Measurements from ENCODE around the gene CEP89.
"Not testable (repeated sequence)": the region's sequence is repeated elsewhere in the genome, so short reads cannot be mapped to it uniquely, and the experiment has no call there.

CEP89 gene

GRCh38 chr19:32895384-32895783 lies 76.4 kb downstream of the CEP89 start:
- no peak for DNase-seq (ENCODE audit: low read depth)

DNA sequence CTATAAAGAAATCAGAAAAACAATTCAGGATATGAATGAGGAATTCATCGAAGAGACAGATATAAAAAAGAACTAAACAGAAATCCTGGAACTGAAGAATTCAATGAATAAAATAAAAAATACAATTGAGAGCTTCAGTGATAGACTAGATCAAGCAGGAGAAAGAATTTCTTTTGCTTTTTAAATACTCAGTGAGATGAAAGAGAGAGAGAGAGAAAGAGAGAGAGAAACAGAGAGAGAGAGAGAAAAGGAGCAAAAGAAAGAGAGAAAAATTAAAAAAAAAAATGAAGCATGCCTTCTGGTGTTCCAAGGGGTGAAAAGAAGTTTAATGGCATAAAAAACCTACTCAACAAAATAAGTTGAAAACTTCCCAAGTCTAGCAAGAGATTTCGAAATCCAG lies 80.1 kb downstream of the CEP89 start:
- no peak for DNase-seq (ENCODE audit: low read depth)

DNA sequence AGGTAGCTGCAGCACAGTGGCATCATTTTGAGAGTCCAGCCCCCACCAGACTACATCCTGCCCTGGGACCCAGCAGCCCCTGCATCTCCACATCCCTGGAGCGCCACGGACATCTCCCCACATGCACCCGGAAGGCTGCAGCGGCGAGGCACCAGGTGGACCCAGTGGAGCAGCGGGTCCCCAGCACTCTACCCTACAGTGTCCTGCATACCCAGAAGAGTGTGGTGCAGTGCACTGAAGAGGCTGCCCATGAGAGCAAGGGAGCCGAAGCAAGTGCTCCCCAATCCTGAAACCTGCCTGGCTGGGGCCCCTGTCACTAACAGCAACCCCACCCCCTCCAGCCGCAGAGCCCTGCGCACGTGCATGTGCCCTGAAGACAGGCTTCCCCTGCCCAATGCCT lies 80.9 kb downstream of the CEP89 start:
- no peak for DNase-seq (ENCODE audit: low read depth)

GRCh38 chr19:32890326-32890725 lies 81.4 kb downstream of the CEP89 start:
- no peak for DNase-seq (ENCODE audit: low read depth)

DNA sequence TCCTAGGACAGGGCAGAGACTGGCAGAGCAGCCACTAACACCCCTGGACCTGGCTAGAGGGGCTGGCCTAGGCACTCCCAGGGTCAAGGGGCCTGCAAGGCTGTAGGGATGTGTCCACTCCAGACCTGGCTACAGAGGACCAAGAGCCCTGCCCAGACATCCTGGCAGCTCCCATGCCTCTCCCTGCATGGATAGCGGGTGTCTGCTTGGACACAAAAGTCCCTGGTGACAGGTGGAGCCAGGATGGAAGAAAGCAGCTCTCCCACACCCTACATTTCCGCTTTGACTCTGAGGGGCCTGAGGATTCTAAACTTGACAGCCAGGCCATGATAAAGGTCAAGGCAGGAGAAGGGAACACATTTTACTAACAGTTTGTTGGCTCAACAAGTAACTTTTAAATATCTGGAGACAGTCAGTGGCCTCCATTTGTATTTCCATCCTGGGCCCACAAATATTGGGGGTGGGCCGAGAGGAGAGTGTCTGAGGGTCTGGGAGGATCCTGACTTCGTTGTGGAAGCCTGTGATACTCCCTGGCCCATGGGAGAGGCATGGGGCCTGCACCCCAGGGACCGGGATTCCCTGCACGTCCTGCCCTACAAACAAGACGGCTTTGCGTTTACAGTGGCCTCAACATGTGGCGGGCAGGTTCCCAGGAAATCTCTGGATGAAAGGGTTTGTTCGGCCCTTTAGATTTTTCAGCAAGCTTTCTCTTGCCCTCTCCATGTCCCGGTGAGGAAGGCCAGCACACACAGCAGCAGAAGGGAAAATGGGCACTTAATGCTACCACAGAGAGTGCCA lies 82.4 kb downstream of the CEP89 start:
- no peak for DNase-seq (ENCODE audit: low read depth)

- DNase-seq (ENCODE audit: low read depth): no peak
Observed at GRCh38 chr19:32887572-32888215, 84.1 kb downstream of the CEP89 start.

- DNase-seq (ENCODE audit: low read depth): no peak
Observed at GRCh38 chr19:32886241-32886640, 85.5 kb downstream of the CEP89 start.

- DNase-seq (ENCODE audit: low read depth): not testable (repeated sequence)
Observed at GRCh38 chr19:32885255-32885654, 86.5 kb downstream of the CEP89 start.

GRCh38 chr19:32881766-32882165 lies 90.0 kb downstream of the CEP89 start:
- no peak for DNase-seq (ENCODE audit: low read depth)

- DNase-seq (ENCODE audit: low read depth): no peak
Observed at GRCh38 chr19:32880622-32881021, 91.1 kb downstream of the CEP89 start.

DNA sequence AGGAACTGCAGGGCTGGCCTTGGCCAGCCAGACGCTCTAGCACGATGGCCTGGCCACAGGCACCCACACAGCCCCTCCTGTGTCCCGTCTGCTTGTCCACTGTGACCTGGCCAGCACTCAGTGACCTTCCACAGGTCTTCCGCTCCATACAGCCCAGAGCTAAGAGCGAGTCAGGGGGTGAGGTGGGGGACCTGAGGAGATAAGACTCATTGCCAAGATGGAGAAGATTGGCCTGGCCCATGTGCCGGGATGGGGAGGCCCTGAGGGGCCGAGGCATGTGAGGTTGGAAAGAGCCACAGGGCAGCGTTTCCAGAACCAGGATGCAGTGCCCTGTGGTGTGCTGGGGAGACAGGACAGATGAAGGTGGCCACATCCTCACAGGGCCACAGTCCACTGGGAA lies 92.0 kb downstream of the CEP89 start:
- no peak for DNase-seq (ENCODE audit: low read depth)

DNA sequence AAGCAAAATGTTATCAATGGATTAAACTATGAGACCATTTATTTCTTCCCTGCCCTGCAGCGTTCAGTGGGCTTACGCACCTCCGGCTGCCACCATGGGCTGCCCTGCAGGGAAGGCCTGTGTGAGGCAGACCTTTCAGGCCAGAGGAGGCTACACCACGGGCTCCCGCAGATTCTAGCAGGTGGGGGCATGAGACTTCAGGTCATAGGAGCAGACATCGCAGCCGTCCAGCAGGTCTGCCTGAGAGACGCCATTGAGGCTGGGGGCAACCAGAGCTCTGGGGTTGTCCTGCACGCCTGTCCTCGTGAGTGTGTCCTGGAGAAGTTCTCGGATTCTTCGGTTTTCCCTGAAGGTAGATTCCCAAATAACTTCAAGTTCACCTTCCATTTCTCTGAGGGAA lies 92.8 kb downstream of the CEP89 start:
- no peak for DNase-seq (ENCODE audit: low read depth)

GRCh38 chr19:32877977-32878745 lies 93.6 kb downstream of the CEP89 start:
- no peak for DNase-seq (ENCODE audit: low read depth)

DNA sequence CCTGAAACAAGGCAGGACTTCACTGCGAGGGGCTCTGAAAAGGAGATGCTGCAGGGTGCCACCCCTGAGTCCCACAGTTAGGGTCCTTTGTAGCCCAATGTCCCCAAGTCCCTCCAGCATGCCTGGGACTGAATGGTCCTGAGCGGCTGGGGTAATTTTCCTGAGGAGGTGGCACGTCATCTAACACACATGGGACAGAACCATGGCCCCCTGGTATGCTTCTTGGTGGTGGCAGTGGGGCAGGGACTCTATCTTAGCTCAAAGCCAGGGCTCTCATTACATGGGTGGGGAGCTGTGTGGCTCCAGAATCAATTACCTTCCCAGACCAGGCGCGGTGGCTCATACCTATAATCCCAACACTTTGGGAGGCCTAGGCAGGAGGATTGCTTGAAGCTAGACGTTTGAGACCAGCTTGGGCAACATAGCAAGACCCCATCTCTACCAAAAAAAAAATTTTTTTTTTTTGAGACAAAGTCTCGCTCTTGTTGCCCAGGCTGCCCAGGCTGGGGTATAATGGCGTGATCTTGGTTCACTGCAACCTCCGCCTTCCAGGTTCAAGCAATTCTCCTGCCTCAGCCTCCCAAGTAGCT lies 94.3 kb downstream of the CEP89 start:
- DNase-seq (ENCODE audit: low read depth): no peak

DNA sequence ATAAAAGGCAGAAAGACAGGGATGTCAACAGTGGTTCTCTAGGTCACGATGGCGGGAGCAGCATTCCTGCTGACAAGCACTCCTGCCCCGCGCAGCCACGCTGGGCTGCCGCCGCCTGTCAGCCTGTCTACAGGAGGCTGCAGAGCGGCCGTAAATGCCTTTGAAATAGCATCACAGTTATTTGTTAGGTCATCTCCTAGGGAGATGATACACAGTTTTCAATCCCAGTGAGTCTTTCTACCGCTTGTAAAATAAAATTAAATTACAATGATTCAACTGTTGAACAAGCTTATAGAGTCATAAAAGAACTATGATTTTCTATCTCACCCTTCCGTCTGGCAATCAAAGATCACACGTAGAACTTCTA lies 94.9 kb downstream of the CEP89 start:
- peak; percentile 73 for DNase-seq (ENCODE audit: low read depth)

GRCh38 chr19:32876236-32876918 lies 95.4 kb downstream of the CEP89 start:
- DNase-seq (ENCODE audit: low read depth): no peak

- no peak for DNase-seq (ENCODE audit: low read depth)
Observed at GRCh38 chr19:32875428-32875827, 96.3 kb downstream of the CEP89 start.

DNA sequence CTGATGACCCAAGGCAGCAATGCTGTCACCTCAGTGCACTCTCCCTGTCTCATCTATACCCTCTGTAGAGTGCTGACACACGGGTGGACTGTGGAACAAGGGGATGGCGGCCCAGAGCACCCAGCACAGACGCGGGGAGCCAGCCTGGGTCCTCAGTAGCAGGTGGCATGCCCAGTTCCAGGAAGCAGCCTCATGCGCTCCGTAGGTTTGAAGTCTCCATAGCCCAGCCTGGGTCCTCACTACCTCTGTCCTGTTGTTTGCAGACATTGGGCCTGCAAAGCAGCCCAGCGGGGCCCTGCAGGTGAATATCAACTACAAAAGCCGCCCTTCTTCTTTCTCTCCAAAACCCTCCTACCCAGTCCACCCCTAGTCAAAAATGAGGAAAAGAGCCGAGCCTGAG lies 97.2 kb downstream of the CEP89 start:
- no peak for DNase-seq (ENCODE audit: low read depth)

DNA sequence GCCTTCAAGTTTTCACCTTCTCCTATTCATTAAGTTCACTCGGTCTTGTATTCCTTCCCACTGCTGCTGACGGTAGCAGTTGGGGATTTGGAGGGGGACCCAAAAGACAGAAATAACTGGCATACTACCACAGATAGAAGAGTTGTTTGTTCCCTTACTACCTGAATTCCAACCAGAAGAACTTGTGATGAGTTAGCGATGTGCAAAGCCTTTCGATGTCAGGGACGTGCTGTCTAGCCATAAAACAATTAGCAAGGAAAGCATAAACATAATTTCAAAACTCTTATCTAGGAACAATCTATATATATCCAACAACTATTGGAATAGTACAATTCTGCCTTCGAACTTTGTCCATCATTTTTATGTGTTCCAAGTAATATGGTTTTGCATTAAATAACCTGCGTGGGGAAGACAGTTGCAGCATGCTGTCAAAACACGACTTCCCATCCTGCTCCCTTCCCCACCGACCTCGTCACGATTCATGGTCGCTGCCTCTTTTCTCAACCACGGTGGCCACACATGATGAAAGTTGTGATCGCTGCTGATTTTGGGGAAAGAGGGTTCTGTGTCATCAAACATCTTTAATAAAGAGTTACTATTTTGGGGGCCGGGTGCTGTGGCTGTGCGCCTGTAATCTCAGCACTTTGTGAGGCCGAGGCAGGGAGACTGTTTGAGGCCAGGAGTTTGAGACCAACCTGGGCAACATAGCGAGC lies 98.4 kb downstream of the CEP89 start:
- DNase-seq (ENCODE audit: low read depth): no peak

DNA sequence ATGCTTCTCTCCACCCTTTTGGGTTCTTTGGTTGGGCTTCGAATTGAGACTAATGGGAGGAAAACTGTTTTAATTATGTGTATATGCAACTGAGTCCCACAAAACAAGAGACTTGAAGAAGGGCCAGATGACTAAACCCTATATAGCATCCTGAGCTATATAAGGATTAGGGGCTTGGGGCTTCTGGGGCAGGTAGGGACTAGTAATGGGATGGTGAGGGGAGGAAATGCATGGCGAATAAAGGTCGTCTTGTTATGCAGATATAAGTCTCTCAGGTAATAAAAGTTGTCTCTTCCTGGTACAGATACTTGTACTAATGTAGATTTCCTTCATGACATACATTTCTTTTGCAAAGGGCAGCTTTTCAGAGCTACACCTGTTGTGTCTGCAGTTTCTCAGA lies 99.4 kb downstream of the CEP89 start:
- DNase-seq (ENCODE audit: low read depth): no peak

DNA sequence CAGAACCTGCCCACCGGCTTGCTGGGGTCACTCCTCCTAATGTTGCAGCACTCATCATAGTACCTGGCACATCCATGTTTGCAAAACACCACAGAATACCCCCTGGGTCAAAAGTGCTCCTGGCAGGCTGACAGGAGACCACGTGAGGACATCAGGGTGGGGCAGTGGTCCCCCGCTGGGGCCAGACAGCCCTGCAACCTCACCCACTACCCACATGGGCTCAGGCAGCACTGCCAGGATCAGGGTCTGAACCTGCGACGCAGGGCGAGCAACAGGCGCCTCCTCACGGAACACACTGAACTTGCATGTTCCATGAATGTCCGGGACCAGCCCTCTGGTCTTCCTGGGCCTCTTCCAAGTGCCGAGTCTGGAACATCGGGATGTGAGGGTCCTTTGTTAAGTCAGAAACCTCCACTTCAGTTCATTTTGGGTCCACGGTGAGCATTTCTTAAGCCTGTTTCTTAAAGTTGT lies 100.7 kb downstream of the CEP89 start:
- DNase-seq (ENCODE audit: low read depth): no peak

Data from amniotic epithelial cell (primary cell).